K562 (cell line): ENCODE data around the gene PURA. TPM values are rescaled to one million over a fixed set of nuclear protein-coding genes. Genes with fewer than 3 reads are reported as not detected.

ENCODE experiments used
- BCLAF1 ChIP-seq, 2 experiments: fragments of 450-650 bp in 1 of 2; IDR thresholded peaks; 2 replicates each; pipeline ENCODE4 v1.6.1; 2011 to 2017; ENCODE audit warnings: low read depth in 2 of 2, antibody characterized with exemption in 1 of 2, borderline replicate concordance in 1 of 2, low read length in 1 of 2, mild to moderate bottlenecking in 1 of 2, mixed read lengths in 1 of 2; ENCODE audit not compliant: control insufficient read depth in 1 of 2
- CBX2 ChIP-seq: fragments of 200-600 bp; sonication (generic); IDR thresholded peaks from one replicate; pipeline ENCODE4 v1.6.1; 2012; ENCODE audit warnings: mild to moderate bottlenecking, low read length, inconsistent platforms; ENCODE audit not compliant: insufficient read depth, poor library complexity, severe bottlenecking
- CREB1 ChIP-seq, 2 experiments: sonication (generic) in 1 of 2; formaldehyde crosslinking in 1 of 2; IDR thresholded peaks; 2 replicates each; pipeline versions ENCODE4 v1.6.1 to v1.8.0; 2012 to 2022; ENCODE audit warnings: inconsistent platforms in 1 of 2, mild to moderate bottlenecking in 1 of 2, missing genetic modification reagents in 1 of 2, moderate library complexity in 1 of 2
- GTF2E2 ChIP-seq: fragments of 200-800 bp; sonication (Bioruptor generic); IDR thresholded peaks from 2 replicates; pipeline ENCODE4 v1.6.1; 2016; ENCODE audit warnings: missing genetic modification characterization, missing compliant biosample characterization
- HMBOX1 ChIP-seq: sonication (generic); IDR thresholded peaks from 2 replicates; pipeline ENCODE4 v1.6.1; 2016
- KDM1A ChIP-seq, 2 experiments: fragments of 450-650 bp; IDR thresholded peaks; 2 replicates each; pipeline ENCODE4 v1.6.1; 2016; ENCODE audit warnings: mild to moderate bottlenecking in 2 of 2
- MAZ ChIP-seq, 2 experiments: fragments of 450-650 bp in 1 of 2; sonication (generic) in 1 of 2; formaldehyde crosslinking; IDR thresholded peaks in 1 of 2; conservative IDR thresholded peaks in 1 of 2; 2 replicates each; pipeline versions ENCODE4 v1.4.0 to v1.5.0; 2020; ENCODE audit warnings: mild to moderate bottlenecking in 1 of 2, missing genetic modification reagents in 1 of 2
- MGA ChIP-seq: fragments of 450-650 bp; IDR thresholded peaks from 2 replicates; pipeline ENCODE4 v1.6.1; 2016; ENCODE audit warnings: mild to moderate bottlenecking, moderate library complexity
- RAD21 ChIP-seq, 2 experiments: fragments of 250-450 bp in 1 of 2; fragments of 450-650 bp in 1 of 2; sonication (Bioruptor Pico) in 1 of 2; formaldehyde crosslinking in 1 of 2; IDR thresholded peaks in 1 of 2; conservative IDR thresholded peaks in 1 of 2; 2 replicates each; pipeline versions ENCODE4 v1.4.0 to v1.8.0; 2020 to 2022; ENCODE audit warnings: mild to moderate bottlenecking in 2 of 2, moderate library complexity in 1 of 2
- polyA plus RNA-seq, 8 experiments: library from polyadenylated mRNA; depleted of rRNA in 4 of 8; stranded (reverse) in 5 of 8; unstranded in 3 of 8; fragments of >200 nt; fragmentation: Nextera tagmentation in 2 of 8; fragmentation: Illumina TruSeq in 1 of 8; extraction: Ambion mirVana in 2 of 8; extraction: Trizol in 1 of 8; gene quantifications; 2 replicates each; pipeline versions ENCODE4 v1.2.1 to v1.2.3, GENCODE V29; 2011 to 2014; ENCODE audit warnings: inconsistent platforms in 1 of 8, missing spikeins in 1 of 8
- total RNA-seq, 7 experiments: library from RNA; depleted of rRNA in 6 of 7; stranded (reverse); fragments of >200 nt in 6 of 7; fragmentation: Illumina TruSeq in 2 of 7; extraction: Trizol in 2 of 7; gene quantifications; 2 replicates each; pipeline versions ENCODE4 v1.2.1 to v1.2.3, GENCODE V29; 2011 to 2021; ENCODE audit warnings: low replicate concordance in 1 of 7

The PURA gene
- total and polyA plus RNA-seq, 9 of the 15 experiments (the other 6 are each of a cell fraction or from before 2014, with no cell fraction given) = 3.2 to 11.1 (median 5.4) TPM

GRCh38 chr5:140113699-140114263 lies at the start of gene PURA (continued):
- TF ChIP-seq HMBOX1 = peak; percentile 56; the same call in 1 of the 2 replicates
- TF ChIP-seq BCLAF1 (IDR thresholded peaks at IDR 0.05; ENCODE audit: borderline replicate concordance in 1 of 2, control insufficient read depth in 1 of 2, low read depth in 2 of 2, low read length in 1 of 2) = no peak
- no peak for TF ChIP-seq MGA
- TF ChIP-seq MAZ (CRISPR knock-in tag; conservative IDR thresholded peaks at IDR 0.05 in 1 of 2, IDR thresholded peaks at IDR 0.05 in 1 of 2) = peak in 1 of 2 experiments; percentile 40; a peak in 2 of 4 replicates
- no peak for TF ChIP-seq RAD21 (CRISPR knock-in tag; conservative IDR thresholded peaks at IDR 0.05 in 1 of 2, IDR thresholded peaks at IDR 0.05 in 1 of 2)
- 0 out of 2 replicates have a peak, but pooled peaks have one; percentile 74 for TF ChIP-seq GTF2E2 (tag)
- no peak; the same call in none of the 2 replicates for TF ChIP-seq CREB1 (IDR thresholded peaks at IDR 0.05)
- TF ChIP-seq CREB1 (CRISPR knock-in tag; IDR thresholded peaks at IDR 0.05) = no peak
- no peak for TF ChIP-seq CBX2
- TF ChIP-seq KDM1A (IDR thresholded peaks at IDR 0.05) = no peak
